Parathyroid adenoma (tissue), 2 donors: ENCODE results near the gene JPT2.

Experiments
- H2AFZ ChIP-seq: fragments of 300-600 bp; sonication (generic); one replicate; pipeline ENCODE4 v1.7.0; 2017; ENCODE audit warnings: antibody characterized with exemption, mild to moderate bottlenecking
- H3K27ac ChIP-seq: fragments of 300-600 bp; sonication (generic); one replicate; pipeline ENCODE4 v1.7.0; 2017
- H3K27me3 ChIP-seq: fragments of 300-600 bp; sonication (generic); one replicate; pipeline ENCODE4 v1.7.0; 2017; ENCODE audit warnings: low read length; ENCODE audit not compliant: control insufficient read depth, insufficient read depth
- H3K36me3 ChIP-seq: fragments of 300-600 bp; sonication (generic); one replicate; pipeline ENCODE4 v1.7.0; 2017; ENCODE audit warnings: low read length; ENCODE audit not compliant: control insufficient read depth, insufficient read depth
- H3K4me1 ChIP-seq: fragments of 300-600 bp; sonication (generic); one replicate; pipeline ENCODE4 v1.7.0; 2017; ENCODE audit warnings: control low read depth
- H3K4me2 ChIP-seq: fragments of 300-600 bp; sonication (generic); one replicate; pipeline ENCODE4 v1.7.0; 2017; ENCODE audit warnings: low read length
- H3K4me3 ChIP-seq: fragments of 300-600 bp; sonication (generic); one replicate; pipeline ENCODE4 v1.7.0; 2017; ENCODE audit warnings: low read depth, low read length
- H3K79me2 ChIP-seq: fragments of 300-600 bp; sonication (generic); one replicate; pipeline ENCODE4 v1.7.0; 2017; ENCODE audit warnings: control low read depth
- H3K9ac ChIP-seq: fragments of 300-600 bp; sonication (generic); one replicate; pipeline ENCODE4 v1.7.0; 2017; ENCODE audit warnings: mild to moderate bottlenecking
- H3K9me3 ChIP-seq: fragments of 300-600 bp; sonication (generic); one replicate; pipeline ENCODE4 v1.7.0; 2017; ENCODE audit warnings: low read length; ENCODE audit not compliant: control insufficient read depth
- TF ChIP-seq, protein P1 (sequence below): fragments of 300-600 bp; sonication (generic); IDR thresholded peaks from one replicate; pipeline ENCODE4 v1.7.0; 2017; ENCODE audit warnings: antibody characterized with exemption, mild to moderate bottlenecking
- donor health status: primary hyperparathyroidism.

JPT2 gene, protein sequence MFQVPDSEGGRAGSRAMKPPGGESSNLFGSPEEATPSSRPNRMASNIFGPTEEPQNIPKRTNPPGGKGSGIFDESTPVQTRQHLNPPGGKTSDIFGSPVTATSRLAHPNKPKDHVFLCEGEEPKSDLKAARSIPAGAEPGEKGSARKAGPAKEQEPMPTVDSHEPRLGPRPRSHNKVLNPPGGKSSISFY

DNA sequence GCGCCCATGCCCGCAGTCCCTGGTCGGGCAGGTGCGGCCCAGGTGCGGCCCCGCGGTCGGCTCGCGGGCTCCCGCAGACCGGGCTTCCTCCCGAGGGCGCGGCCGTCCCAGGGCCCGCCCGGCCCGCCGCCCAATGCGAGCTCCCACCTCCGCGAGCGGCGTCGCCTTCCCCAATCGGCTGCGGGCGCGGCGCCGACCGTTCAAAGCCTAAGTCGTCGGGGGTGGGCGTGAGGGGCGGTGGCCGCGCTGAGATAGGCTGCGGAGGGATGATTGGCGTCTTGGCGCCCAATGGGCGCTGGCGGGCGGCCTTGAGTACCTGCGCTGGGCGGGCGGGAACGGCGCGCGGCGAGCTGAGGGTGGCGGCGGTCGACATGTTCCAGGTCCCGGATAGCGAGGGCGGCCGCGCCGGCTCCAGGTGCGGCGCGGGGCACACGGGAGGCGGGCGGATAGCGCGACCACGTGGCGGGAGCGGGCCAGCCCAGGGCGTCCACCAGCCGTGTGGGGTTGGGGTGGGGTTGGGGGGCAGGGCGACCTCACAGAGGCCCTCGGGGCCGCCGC lies at the start of gene JPT2:
JPT2 (plus strand) TSS at position 338 of the 558 bp plus-strand sequence; CDS start at position 372, 34 bp downstream.
- Histone ChIP-seq H3K9me3 (no peaks in the 10 kb centered on the region), H3K4me2 (peak within 1 kb of the TSS; percentile 97), H2AFZ (peak within 1 kb of the TSS; percentile 83), H3K4me1 (peaks cover 4% of the 10 kb centered on the region), H3K27ac (peak within 1 kb of the TSS; percentile 29), H3K4me3 (peak within 1 kb of the TSS; percentile 75), H3K9ac (peak within 1 kb of the TSS; percentile 67), H3K36me3 (no peaks in the 10 kb centered on the region), H3K27me3 (no peaks in the 10 kb centered on the region), H3K79me2 (peaks cover 24% of the 10 kb centered on the region)
- TF ChIP-seq, protein P1, sequence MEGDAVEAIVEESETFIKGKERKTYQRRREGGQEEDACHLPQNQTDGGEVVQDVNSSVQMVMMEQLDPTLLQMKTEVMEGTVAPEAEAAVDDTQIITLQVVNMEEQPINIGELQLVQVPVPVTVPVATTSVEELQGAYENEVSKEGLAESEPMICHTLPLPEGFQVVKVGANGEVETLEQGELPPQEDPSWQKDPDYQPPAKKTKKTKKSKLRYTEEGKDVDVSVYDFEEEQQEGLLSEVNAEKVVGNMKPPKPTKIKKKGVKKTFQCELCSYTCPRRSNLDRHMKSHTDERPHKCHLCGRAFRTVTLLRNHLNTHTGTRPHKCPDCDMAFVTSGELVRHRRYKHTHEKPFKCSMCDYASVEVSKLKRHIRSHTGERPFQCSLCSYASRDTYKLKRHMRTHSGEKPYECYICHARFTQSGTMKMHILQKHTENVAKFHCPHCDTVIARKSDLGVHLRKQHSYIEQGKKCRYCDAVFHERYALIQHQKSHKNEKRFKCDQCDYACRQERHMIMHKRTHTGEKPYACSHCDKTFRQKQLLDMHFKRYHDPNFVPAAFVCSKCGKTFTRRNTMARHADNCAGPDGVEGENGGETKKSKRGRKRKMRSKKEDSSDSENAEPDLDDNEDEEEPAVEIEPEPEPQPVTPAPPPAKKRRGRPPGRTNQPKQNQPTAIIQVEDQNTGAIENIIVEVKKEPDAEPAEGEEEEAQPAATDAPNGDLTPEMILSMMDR: no peak

DNA sequence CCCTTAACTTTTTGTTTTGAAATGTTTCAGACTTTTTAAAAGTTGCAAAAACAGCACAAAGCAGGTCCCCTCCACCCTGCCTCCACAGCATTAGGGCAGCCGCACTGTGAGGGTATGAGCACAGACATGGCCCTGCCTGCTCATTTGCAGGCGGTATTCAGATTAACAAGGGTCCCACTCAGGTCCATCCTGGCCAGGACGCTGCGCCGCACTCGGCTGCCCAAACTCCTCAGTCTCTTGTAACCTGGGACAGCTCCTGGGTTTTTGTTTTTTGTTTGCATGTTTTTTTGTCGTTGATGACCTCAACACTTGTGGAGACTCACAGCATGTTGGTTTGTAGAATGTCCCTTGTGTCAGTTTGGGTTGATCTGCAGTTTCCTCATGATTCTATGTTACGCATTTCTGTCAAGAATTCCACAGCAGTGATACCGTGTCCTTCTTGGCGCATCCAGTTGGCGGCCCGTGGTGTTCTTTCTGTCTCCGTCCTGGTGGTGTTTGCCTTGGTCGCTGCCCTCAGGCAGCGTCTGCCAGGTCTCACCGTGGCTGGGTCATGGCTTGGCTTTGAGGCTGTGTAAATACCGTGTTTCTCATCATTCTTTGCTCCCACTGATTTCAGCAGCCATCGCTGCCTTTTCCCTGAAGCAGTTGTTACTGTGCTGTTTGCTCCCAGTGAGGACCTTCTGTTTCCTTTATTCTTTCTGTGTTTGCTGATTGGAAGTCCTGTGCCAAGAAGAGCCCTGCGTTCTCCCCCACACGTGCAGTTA lies 47.4 kb upstream of the JPT2 start:
- H3K4me3 ChIP-seq: no peak overlapping the region
- no peak overlapping the region for H3K9ac ChIP-seq
- peaks cover 87% of the 10 kb centered on the region for H3K79me2 ChIP-seq
- no peaks in the 10 kb centered on the region for H3K9me3 ChIP-seq
- no peaks in the 10 kb centered on the region for H3K4me1 ChIP-seq
- H3K36me3 ChIP-seq: no peaks in the 10 kb centered on the region
- H2AFZ ChIP-seq: no peak overlapping the region
- H3K27ac ChIP-seq: no peak overlapping the region
- TF ChIP-seq, protein P1: no peak
- H3K27me3 ChIP-seq: no peaks in the 10 kb centered on the region
- no peak overlapping the region for H3K4me2 ChIP-seq

DNA sequence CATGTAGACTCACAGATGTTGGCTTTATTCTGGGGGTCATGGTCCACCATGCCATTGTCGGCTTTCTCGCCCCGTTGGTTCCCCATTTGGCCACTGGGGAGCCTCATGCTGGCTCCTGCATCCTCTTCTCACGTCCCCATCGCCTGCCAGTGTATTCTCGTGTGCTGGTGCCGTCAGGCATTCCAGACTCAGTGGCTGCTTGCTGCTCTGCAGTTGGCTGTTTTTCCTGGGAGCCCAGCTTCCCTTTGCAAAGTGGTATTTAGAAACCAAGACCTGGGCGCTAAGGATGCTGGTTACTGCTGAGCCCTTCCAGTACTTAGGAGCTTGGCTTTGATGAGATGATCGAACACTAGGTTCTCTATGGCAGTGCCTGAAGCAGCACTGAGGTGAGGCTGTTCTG lies 46.8 kb upstream of the JPT2 start:
- Histone ChIP-seq H3K36me3 (no peaks in the 10 kb centered on the region), H3K9ac (no peak overlapping the region), H3K27me3 (no peaks in the 10 kb centered on the region), H3K4me1 (no peaks in the 10 kb centered on the region), H3K27ac (no peak overlapping the region), H3K4me2 (no peak overlapping the region), H3K4me3 (no peak overlapping the region), H3K9me3 (no peaks in the 10 kb centered on the region), H2AFZ (no peak overlapping the region), H3K79me2 (peaks cover 87% of the 10 kb centered on the region)
- TF ChIP-seq, protein P1: no peak

DNA sequence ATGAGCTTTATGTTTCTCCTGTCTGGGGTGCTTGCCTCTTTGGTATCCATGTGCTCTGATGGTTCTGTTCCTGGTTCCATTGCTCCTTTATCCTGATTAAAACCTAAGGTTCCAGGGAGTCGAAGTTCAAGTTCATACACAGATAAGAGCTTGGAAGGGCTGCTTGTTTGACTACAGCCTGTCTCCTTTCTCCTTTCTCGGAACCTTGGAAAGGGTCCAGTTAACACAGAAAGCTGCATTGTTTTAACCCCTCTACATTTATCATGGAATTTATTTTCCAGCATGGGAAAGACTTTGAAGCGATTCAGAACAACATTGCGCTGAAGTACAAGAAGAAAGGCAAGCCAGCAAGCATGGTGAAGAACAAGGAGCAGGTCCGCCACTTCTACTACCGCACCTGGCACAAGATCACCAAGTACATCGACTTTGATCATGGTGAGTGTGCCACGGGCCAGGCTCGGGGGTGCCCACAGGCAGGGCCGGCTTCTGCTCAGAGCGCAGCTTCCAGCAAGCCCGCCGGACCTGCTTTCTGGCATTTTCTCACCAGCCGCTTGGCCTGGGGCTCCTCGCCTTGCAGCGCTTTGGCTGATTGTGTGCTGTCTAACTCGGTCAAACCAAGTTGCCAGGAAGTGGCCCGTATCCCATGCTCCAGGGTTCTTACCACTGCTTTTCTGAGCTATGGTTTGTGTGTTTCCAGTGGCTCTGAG lies 46.0 kb upstream of the JPT2 start:
- no peaks in the 10 kb centered on the region for H3K9me3 ChIP-seq
- H2AFZ ChIP-seq: no peak overlapping the region
- no peak overlapping the region for H3K9ac ChIP-seq
- H3K36me3 ChIP-seq: no peaks in the 10 kb centered on the region
- no peak overlapping the region for H3K27ac ChIP-seq
- no peak overlapping the region for H3K4me3 ChIP-seq
- H3K4me2 ChIP-seq: no peak overlapping the region
- TF ChIP-seq, protein P1: no peak
- peaks cover 86% of the 10 kb centered on the region for H3K79me2 ChIP-seq
- no peaks in the 10 kb centered on the region for H3K4me1 ChIP-seq
- no peaks in the 10 kb centered on the region for H3K27me3 ChIP-seq
